GM21526 (cell line): ENCODE measurements around the gene ICE1.
"Not testable (repeated sequence)": the region's sequence is repeated elsewhere in the genome, so short reads cannot be mapped to it uniquely, and the experiment has no call there.

Experiments used
- ATAC-seq: cut with Tn5 transposase; IDR thresholded peaks from one replicate; pipeline ENCODE4 v1.9.1; 2021; ENCODE audit warnings: moderate library complexity; ENCODE audit not compliant: unreplicated experiment, low FRiP score

Gene ICE1

GRCh38 chr5:5421961-5422818 is at the start of gene ICE1:
TSS of gene ICE1 (plus strand) at chr5:5422677. CDS start at chr5:5422916, 239 bp downstream.
- peak; percentile 74 for ATAC-seq

GRCh38 chr5:5372930-5373329 is 49.5 kb upstream of the ICE1 start:
- ATAC-seq = no peak

- no peak for ATAC-seq
These were observed 49.0 kb upstream of the ICE1 start for GRCh38 chr5:5373351-5373989.

- ATAC-seq = no peak
These were observed 48.3 kb upstream of the ICE1 start for GRCh38 chr5:5374009-5374715.

GRCh38 chr5:5377780-5378179 is 44.7 kb upstream of the ICE1 start:
- ATAC-seq = no peak

GRCh38 chr5:5378531-5378930 is 43.9 kb upstream of the ICE1 start:
- ATAC-seq = no peak

GRCh38 chr5:5380298-5380697 is 42.2 kb upstream of the ICE1 start:
- ATAC-seq = no peak

GRCh38 chr5:5381310-5381913 is 41.1 kb upstream of the ICE1 start:
- no peak for ATAC-seq

GRCh38 chr5:5383461-5383860 is 39.0 kb upstream of the ICE1 start:
- no peak for ATAC-seq

GRCh38 chr5:5384660-5385330 is 37.7 kb upstream of the ICE1 start:
- no peak for ATAC-seq

GRCh38 chr5:5385331-5385662 is 37.2 kb upstream of the ICE1 start:
- no peak for ATAC-seq

GRCh38 chr5:5386329-5386728 is 36.1 kb upstream of the ICE1 start:
- no peak for ATAC-seq

- ATAC-seq = no peak
These were observed 35.3 kb upstream of the ICE1 start for GRCh38 chr5:5387192-5387591.

GRCh38 chr5:5387777-5388176 is 34.7 kb upstream of the ICE1 start:
- no peak for ATAC-seq

- not testable (repeated sequence) for ATAC-seq
These were observed 32.2 kb upstream of the ICE1 start for GRCh38 chr5:5390121-5390869.

- not testable (repeated sequence) for ATAC-seq
These were observed 30.0 kb upstream of the ICE1 start for GRCh38 chr5:5392504-5392903.

- ATAC-seq = not testable (repeated sequence)
These were observed 28.0 kb upstream of the ICE1 start for GRCh38 chr5:5394384-5394986.

- not testable (repeated sequence) for ATAC-seq
These were observed 27.4 kb upstream of the ICE1 start for GRCh38 chr5:5395093-5395492.

GRCh38 chr5:5398071-5398470 is 24.4 kb upstream of the ICE1 start:
- no peak for ATAC-seq
